ENCODE data around the gene CTNNA3.

- TF ChIP-seq CTCF (conservative IDR thresholded peaks at IDR 0.05 in 1 of 2, IDR thresholded peaks at IDR 0.05 in 1 of 2; ENCODE audit: extremely low read depth in 1 of 2, insufficient read depth in 1 of 2, low read depth in 1 of 2, low read length in 2 of 2), result no peak
- TF ChIP-seq EZH2 (IDR thresholded peaks at IDR 0.05; ENCODE audit: borderline replicate concordance, low read length), result no peak
These were observed 1430.6 kb downstream of the CTNNA3 start for GRCh38 chr10:66265398-66265797.

Measured in mammary epithelial cell (primary cell).